HG03442 (cell line): ENCODE results near the gene RAD9B.
"Not testable (repeated sequence)": the region's sequence is repeated elsewhere in the genome, so short reads cannot be mapped to it uniquely, and the experiment has no call there.

Experiments used
- ATAC-seq: cut with Tn5 transposase; IDR thresholded peaks from one replicate; pipeline ENCODE4 v1.9.1; 2021; ENCODE audit warnings: mild to moderate bottlenecking, moderate library complexity; ENCODE audit not compliant: unreplicated experiment

The RAD9B gene

GRCh38 chr12:110501752-110502738 lies at the start of gene RAD9B, which contains the start of gene VPS29:
RAD9B (plus strand) TSS chr12:110502331; CDS start chr12:110502338, 7 bp downstream.
VPS29 (minus strand) TSS chr12:110502111; CDS start chr12:110502051, 60 bp downstream.
- ATAC-seq: peak; percentile 93

GRCh38 chr12:110453569-110454296 lies 48.4 kb upstream of the RAD9B start:
- ATAC-seq: no peak

- ATAC-seq: no peak
Observed at GRCh38 chr12:110458756-110459155, 43.4 kb upstream of the RAD9B start.

GRCh38 chr12:110461189-110461588 lies 40.9 kb upstream of the RAD9B start:
- not testable (repeated sequence) for ATAC-seq

- ATAC-seq: no peak
Observed at GRCh38 chr12:110465024-110465423, 37.1 kb upstream of the RAD9B start.

- not testable (repeated sequence) for ATAC-seq
Observed at GRCh38 chr12:110465765-110466164, 36.4 kb upstream of the RAD9B start.

GRCh38 chr12:110466791-110467190 lies 35.3 kb upstream of the RAD9B start:
- ATAC-seq: no peak

- ATAC-seq: no peak
Observed at GRCh38 chr12:110467847-110468213, 34.3 kb upstream of the RAD9B start.

- ATAC-seq: peak; percentile 75
Observed at GRCh38 chr12:110468214-110469048, 33.7 kb upstream of the RAD9B start, which contains the start of the genes FAM216A and GPN3. FAM216A (plus strand) TSS chr12:110468845; CDS start chr12:110468876, 31 bp downstream. GPN3 (minus strand) TSS chr12:110468257; CDS start chr12:110468203, 54 bp downstream.

- no peak for ATAC-seq
Observed at GRCh38 chr12:110475426-110475825, 26.7 kb upstream of the RAD9B start.

- ATAC-seq: no peak
Observed at GRCh38 chr12:110498984-110499706, 3.0 kb upstream of the RAD9B start.

- no peak for ATAC-seq
Observed at GRCh38 chr12:110501399-110501751, 756 bp upstream of the RAD9B start.

- no peak for ATAC-seq
Observed at GRCh38 chr12:110503432-110503831, 1.3 kb downstream of the RAD9B start.

GRCh38 chr12:110505332-110505731 lies 3.2 kb downstream of the RAD9B start:
- ATAC-seq: no peak

GRCh38 chr12:110508071-110508586 lies 6.0 kb downstream of the RAD9B start:
- ATAC-seq: no peak

- ATAC-seq: no peak
Observed at GRCh38 chr12:110513842-110514241, 11.7 kb downstream of the RAD9B start.

GRCh38 chr12:110514363-110514762 lies 12.2 kb downstream of the RAD9B start:
- no peak for ATAC-seq

GRCh38 chr12:110516995-110517394 lies 14.9 kb downstream of the RAD9B start:
- no peak for ATAC-seq

GRCh38 chr12:110518014-110518413 lies 15.9 kb downstream of the RAD9B start:
- ATAC-seq: not testable (repeated sequence)
